ENCODE measurements around the gene SHB.
"Not testable (repeated sequence)": the region's sequence is repeated elsewhere in the genome, so short reads cannot be mapped to it uniquely, and the experiment has no call there.

Gene SHB

DNA sequence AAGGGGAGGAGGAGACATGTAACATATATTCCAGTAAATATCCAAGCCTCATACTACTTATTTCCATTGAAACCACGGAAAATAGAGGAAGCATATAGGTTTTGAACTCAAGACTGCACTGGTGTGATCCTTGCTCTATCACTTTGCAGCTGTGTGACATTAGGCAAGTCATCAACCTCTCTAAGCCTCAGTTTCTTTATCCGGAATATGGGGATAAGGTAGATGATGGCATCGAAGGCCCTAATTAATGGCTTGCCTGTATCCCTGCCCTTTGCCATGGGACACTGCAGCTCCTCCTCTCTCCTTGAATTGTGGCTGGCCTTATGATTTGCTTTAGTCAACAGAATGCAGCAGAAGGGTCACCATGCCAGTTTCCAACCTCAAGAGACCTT, 6.9 kb downstream of the SHB start:
- DNase-seq, result no peak

DNA sequence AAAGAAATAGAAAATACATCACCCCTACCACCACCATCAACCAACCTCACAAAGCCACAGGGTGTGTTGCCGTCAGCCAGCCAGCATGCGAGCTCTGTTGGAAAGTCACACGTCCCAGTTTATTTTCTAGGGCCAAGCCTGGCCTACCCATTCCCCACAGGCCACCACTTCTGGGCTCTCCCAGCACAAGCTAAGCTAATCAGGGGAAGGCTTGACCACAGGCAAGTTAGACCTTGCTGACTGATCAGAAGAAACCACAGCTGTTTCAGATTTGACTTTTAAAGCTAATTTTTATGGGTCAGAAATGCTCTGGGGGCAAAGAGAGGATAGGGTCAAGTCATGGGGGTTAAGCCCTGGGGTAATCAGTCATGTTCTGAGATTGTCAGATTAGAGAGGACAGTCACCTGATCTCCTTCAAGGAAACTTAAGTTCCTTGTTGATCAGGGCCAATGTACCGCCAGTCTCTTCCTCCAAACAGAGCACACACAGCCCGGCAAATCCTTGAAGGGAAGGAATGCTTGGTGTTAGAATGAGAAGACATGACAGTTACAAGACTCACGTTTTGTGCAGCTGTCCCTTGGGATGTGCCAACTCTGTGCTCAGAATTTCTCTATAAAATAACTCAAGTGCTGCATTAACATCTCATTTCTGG, 7.6 kb downstream of the SHB start:
- DNase-seq, result no peak

DNA sequence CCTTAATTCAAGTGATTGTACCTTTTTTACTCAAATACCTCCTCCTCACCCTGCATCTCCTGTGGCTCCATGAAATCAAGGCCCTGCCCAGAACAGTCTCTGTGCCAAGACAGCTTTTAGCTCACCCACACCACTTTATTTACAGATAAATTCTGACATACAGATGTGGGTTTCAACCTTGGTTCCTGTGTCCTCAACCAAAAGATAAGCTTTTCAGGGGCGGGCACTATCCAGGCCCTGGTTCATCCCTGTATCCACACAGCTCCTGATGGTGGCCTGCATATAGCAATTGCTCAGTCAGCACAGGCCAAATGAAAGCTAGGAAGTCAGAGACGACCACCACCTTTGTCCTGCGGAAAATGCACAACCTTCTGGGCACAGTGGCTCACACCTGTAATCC, 8.3 kb downstream of the SHB start:
- DNase-seq, result no peak

DNA sequence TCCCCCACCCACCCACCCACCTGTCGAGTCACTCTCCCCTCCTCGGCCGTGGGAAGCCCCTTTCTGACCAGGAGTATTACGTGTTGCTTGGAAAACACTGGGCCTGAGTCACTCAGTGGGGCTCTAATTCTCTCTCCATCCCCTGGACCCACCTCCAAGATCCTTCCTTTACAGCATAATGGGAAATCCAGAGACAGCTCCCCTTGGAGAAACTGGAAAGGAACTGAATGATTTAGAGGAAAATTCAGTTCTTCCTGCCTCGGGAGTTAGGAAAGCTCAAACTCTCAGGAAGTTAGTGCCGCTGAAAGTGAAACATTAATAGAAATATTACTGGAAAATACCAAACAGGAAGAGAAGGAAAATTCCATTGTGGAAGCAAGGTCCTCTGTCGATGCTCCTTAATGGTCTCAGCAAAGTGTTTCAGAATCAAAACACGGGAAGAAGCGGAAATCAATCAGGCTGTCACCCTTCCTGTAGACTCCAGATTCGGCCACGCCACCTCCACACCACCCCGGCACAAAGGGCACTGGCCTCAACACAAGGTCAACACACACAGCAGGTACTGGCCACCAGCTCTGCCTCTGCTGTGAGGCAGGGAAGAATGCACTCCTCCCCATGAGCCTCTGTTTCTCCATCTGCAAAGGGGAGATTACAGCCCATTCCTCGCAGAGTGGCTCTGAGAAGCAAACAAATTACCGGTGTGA, 9.6 kb downstream of the SHB start:
- no peak for DNase-seq

DNA sequence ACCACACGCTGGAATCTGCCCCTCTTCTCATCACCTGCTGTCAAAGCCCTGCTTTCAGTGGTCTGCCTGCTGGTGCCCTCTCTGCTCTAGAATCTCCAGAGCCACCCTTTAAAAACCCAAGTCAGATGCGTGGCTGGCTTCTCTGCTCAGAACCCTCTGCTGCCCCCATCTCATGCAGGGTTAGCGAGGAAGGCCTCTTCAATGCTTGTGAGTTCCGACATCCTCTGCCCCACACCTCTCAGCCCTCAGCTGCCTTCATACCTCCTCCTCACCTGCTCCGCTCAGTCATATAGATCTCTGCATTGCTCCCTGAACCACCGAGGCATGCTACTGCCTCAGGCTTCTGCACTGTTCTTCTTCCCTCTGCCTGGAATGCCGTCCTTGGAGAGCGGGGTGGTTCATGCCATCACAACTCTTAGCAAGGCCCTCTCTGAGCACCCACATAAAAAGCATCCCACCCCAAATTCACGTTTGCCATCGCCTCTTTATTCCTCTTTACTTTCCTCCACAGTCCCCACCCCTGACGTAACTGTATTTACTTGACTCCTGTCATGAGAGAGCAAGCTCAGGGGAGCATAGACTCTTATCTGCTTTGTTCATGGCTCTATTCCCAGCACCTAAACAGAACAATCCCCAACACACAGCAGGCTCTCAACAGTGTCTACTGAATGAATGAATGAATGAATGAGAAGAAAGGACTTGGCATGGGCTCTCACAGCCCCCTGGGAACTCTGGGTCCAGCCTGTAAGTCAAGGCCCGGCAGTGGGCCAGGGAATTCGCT, 10.4 kb downstream of the SHB start:
- no peak for DNase-seq

DNA sequence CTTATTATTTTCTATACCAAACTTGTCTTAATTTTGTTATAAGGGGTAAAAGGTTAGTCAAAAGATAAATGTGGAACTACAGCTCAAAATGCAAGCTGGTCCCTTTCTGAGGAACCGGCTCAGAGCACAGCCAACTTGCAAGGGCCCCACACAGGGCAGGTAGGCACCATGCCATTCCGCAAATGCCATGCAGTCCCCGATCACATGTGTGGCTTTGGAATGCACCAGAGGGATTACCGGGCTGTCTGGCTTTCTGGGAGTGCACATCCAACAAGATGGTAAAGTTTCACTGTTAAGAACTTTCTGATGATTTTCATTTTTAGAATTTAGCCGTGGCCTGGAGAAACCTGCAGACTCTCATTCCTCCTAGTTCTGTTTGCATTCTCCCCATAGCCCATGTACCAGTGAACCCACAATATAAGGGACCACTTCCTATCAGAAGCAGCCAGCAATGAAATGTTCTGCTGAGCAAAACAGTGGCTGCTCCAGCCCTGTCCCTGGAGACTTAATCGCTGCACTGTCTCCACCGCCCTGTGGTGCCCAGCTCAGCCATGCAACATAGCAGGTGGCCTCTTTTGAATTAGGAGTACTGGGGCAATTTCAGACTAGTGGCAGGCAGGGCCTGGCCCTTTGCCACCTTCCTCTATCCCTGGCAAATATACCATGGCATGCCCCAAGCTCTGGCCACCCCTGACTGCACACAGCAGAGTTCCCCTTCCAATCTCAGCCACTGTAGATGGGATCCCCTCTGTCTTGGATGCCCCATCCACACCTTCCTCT, 11.4 kb downstream of the SHB start:
- no peak for DNase-seq

DNA sequence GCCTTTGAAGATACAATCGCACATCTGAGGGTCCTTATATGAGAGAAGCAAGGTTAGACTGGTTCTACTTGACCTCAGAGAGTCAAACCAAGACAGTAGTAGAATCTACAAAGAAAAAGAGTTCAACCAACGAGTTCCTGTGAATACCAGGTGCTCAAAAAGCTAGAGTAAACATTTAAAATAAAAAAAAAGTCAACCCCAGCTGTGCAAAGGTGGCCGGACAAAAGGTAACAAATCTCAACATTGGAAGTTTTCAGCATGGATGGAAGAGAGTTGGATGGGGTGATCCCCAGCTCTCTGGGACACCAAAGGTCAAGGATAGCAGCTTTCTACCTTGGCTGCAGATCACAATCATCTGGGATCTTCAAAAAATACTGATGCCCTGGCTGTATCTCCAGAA, 14.4 kb downstream of the SHB start:
- no peak for DNase-seq

DNA sequence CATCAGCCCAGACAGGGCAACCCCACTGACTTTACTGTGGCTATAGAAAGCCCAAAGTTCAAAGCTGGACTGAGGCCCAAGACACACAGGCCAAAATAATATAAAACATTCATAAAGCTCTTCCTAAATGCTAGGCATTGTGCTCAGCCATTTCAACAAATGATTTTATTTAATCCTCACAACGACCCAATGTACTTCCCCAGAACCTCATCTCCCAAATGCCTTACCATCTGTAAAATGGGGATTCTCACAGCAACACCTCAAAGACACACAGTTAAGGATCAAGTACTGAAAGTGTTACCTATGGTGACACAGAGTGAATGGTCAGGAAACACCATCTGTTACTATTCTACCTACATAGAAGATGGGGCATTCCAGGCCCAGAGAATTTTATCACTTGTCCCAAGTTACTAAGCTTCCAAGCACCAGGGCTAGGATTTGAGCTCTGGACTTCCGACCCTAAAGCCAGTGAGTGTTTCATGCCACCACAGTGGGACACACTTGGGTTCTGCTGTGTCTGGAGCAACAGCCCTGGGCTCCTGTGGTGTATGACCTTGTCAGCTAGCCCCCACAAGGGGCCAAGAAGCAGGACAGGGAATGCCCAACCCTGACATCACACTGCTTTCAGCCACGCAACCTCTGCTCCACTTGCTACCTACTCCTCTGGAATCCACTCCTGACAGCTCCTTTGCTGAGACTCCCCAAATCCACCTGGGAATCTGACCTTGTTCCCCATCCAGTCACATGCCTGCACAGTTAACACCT, 15.1 kb downstream of the SHB start:
- DNase-seq, result no peak

DNA sequence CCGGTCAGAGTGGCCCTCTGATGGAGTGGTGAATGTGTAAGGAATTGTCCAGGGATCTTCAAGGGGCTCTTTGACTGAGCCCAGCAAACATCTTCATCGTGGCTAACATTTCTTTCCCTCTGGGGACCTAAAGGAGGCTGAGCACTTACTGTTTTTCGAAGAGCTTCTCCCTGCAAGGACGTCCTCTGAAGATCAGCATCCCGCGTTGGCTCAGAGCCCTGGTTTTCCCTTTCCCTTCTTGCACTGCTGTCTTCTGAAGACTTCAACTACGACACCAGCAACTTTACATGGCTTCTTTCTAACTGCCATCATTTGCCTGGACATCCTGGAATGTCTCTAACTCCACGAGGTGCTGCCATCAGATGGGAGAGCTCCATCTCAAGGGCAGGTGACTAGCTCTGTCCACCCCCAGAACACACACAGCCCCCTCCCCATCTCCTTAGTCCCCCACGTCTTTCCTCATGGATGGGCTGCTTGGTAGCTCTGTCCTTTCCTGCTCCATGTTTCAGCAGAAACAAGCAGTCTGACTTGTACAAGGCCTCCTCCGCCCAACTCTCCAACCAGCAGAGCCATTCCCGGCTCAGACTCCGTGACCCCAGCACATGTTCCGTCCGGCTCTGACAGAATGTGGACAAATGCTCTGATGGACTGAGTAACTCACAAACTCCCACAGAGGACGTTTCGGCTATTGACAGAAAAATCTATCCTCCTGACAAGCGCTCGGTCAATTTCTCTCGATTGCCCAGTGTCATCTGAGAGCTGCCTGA, 17.1 kb downstream of the SHB start:
- DNase-seq, result no peak

DNA sequence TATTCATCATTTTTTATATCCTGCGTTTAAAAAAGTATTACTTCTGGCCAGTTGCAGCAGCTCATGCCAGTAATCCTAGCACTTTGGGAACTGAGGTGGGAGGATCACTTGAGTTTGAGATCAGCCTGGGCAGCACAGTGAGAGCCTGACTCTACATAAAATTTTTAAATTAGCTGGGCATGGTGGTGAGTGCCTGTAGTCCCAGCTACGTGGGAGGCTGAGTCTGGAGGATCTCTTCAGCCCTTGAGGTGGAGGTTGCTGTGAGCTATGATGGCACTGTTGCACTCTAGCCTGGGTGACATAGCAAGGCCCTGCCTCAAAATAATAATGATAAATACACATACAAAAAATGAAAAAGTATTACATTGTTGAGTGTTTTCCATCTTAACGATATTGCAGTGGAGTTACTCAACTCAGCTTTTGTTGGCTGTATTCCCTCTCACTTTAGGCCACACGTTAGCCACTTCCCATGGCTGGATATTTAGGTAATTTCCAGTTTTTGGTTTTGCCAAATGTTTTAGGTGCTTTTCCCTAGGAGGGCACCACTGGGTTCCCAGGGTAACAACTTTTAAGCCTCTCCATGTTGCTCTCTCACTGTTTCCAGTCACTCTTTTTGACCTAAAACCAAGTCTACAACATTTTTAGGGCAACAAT, 20.6 kb downstream of the SHB start:
- no peak for DNase-seq

DNA sequence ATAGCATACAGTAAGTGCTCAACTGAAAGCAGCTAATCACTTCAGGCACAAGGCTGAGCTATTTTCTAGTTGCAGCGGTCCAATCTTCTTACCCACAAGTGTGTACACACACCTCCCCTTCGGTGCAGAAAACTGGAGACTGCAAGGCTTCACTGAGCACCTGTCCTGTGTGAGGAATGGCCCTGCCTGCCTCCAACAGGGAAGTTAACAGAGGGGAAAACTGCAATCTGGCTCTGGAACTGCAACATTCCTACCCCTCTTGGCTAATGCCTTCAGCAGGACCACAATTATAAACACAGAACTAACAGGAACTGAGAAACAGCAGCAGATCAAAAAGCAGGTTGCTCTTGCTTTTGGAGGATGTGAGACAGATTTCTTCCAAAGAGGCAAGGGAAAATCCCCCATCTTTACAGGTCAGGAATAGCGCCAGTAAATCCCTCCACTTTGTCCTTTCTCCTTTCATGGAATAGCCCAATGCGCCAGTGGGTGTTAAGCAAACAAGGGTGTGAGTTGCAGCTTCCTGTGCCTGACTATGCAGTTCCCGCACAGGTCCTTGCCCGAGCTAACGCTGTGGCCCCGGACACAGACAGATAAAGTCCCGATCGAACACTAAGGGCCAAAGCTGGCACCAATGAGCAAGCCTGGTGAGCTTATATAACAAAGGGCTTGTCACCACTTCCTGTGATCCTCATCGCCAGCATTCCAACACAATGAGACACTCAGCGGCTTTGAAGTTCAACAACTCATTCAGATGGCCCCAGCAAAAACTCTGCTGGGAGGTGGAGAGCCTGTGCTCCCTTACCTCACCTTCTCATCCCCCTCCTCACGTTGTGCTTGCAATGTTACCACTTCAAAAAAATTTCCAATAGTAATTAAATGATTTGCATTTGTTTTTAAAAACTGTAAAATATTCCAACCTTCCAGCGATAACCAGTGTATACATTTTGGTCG, 21.5 kb downstream of the SHB start:
- DNase-seq, result no peak

DNA sequence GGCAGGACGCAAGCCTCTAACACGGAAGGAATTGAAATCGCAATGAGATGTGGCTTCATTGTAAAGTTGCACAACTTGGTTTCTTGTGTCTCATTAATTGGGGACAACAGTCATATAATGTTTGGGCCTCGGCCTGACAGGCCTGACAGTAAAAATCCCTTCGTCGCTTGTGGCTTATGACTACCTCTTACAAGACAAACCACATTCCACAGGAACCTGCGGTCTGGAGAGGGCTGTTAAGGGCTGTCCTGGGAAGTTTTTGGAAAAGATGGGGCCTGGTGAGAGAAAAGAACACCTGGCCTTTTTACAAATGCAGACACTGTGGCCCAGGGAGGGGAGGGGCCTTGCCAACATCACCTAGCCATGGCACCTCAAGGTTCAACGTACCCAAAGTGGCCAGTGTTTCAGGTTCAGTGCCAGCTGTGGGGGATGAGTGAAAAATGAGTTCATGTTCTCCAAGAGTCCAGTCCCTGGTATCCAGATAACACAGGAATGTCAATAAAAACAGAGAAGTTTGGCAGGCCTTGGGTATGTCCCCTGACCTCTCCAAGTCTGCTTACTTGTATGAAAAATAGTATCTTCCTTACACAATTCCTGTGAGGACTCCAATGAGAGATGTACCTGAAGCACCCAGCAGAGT, 22.2 kb downstream of the SHB start:
- no peak for DNase-seq

DNA sequence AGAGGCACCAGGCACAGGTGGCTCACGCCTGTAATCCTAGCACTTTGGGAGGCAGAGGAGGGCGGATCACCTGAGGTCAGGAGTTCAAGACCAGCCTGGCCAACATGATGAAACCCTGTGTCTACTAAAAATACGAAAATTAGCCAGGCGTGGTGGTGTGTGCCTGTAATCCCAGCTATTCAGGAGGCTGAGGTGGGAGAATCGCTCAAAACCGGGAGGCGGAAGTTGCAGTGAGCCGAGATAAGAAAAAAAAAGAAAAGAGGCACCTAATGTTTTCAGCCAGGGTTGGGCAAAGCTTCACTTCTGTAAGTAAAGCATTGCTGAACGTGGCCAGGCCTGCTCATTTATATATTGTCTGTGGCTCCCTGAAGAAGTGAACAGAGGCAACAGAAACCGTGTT, 23.1 kb downstream of the SHB start:
- not testable (repeated sequence) for DNase-seq

DNA sequence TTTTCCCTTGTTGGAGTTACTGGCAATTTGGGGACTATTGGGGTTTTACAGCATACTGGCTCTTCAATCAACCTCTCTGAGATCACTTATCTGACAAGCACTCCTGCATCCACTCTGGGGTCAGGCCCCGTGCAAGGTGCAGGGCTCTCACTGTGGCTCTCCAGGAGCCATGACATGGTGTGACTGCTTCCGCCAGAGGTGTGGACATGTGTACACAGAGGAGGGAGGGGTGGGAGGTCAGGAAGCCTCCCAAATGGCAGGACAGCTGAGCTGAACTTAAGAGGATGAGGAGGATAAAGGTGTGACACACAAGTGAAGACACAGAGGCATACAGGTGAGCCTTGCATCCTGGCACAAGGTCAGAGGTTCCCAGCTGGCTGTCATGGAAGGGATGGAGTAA, 24.3 kb downstream of the SHB start:
- DNase-seq, result no peak

DNA sequence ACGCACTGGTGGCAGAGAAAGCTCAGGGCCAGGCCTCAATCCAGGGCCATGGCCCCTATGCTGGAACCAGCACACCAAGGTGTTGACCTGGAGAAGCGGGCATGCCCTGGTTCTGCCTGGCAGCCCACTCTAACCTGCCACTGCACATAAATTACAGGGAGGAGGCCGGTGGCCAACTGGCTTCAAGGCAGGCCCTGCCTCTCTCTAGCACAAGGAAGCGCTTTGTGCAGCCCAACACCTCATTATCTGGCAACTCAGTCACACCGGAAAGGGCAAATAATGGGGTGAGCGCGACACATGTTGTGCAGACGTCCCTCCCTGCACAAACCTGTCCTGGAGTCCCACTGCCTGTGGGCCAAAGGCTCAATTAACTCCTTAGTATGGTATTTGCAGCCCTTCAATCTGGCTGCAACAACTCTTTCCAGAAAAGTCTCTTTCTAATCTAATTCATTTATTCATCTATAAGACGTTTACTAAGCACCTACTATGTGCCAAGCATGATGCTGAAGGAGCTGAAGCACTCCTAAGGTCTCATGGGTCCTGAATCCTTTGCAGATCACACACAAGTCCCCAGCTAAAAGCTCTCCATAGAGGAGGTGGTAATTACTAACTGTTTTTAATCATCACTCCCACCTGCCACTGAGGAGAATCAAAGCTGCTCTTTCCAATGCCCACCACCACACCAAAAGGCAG, 24.9 kb downstream of the SHB start:
- no peak for DNase-seq

DNA sequence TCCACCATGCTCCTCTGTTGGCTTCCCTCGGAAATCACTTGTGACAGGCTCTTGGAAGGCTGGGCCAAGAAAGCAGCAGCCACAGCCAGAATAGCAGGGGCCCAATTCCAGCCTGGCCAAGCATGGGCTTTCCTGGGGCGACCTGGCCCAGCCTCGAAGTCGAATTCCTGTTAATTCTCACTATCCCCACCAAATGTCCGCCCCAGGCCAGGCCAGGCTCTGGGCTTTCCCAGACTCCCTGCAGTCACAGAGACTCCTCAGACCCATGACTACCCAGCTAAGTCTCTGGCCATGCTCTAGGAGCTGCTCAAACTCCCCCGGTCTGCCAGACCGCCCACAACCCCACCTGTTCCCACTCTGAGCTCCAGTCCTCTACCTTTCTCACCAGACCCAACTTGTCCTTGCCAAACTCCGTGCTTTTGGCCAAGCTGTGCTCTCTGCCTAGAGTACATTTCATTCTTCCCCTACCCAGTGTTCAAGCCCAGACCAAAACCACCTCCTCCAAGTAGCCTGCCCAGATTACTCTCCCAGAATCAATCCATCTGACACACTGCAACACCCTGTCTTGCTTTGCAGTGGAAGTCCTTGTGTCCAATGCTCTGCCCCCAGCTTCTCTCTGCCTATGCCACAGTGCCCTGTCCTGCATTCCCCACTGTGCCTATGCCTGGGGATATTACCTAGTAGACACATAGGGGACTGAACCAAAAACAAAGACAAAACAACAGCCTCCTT, 26.2 kb downstream of the SHB start:
- no peak for DNase-seq

DNA sequence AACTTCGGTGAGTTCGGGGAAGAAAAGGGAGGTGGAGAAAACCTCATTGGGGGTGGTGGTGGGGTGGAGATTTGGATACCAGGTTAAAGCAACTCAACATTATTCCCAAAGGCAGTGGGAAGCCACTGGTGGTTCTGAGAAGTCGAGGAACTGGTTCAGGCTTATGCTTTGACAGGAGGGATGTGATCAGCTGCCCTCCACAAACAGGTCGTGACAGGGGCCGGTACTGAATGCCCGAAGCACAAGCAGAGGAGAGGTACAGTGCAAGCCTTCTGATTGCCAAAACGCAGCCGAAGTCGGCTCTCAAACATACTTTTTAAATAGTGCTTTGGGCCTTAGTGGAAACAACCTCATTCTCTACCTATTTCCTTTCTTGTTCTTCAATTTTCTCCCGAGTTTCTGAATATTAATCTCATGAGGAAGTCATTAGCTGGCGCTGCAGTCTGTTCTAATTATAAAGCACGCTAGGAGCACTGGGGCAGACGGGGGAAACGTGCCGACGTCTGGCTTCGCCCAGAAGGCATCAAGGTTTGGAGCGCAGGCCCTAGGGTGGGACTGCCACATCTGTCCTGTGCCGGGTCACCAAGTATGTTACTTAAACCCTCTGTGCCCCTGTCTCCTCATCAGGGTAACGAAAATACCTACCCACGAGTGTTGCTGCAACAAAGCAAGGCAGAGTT, 27.3 kb downstream of the SHB start:
- no peak for DNase-seq

All from activated CD4-positive, alpha-beta T cell treated with anti-CD3 and anti-CD28 coated beads for 1 hour (primary cell).